COLO668 (cell line): ENCODE measurements around the gene LOXL1.
"Not testable (repeated sequence)": the region's sequence is repeated elsewhere in the genome, so short reads cannot be mapped to it uniquely, and the experiment has no call there.

Experiments
- DNase-seq: peaks from one replicate; lab custom pipeline; 2025; ENCODE audit not compliant: unreplicated experiment; lab: John Stamatoyannopoulos, UW

Gene LOXL1

GRCh38 chr15:73951601-73952000 is 25.3 kb downstream of the LOXL1 start:
- DNase-seq: no peak

DNA sequence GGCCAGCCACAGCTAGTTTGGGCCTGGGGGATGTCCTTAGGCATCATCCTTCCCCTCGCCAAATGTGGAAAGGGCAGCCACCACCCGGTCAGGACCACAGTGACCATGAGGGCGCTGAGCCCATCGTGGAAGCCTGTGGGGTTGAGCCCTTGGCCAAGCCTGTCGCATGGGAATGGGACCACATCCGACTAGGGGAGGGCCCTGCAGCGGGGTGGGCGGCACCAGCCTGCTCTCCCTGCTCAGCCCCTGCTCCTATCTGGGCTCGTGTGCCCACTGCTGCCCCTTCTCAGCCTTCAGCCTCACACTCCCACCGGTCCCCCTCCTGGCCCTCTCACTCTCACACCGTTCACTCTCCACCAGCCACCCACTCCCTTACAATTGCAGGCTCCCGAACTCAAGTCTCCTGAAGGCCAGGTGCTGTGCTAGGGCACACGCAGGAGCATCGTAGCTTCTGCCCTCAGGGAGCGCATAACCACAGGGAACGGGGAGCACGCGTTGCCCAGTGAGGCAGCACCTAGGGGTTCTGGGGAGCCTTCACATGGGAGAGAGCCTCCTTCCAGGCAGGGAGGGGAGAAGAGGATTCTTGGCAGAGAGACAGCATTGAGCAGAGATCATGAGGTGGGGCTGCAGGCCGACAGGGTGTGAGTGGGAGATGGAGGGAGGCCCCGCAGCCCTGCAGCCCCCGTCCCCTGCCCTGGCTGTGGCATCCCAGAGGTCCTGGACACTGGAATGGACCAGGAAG is 26.1 kb downstream of the LOXL1 start:
- no peak for DNase-seq

DNA sequence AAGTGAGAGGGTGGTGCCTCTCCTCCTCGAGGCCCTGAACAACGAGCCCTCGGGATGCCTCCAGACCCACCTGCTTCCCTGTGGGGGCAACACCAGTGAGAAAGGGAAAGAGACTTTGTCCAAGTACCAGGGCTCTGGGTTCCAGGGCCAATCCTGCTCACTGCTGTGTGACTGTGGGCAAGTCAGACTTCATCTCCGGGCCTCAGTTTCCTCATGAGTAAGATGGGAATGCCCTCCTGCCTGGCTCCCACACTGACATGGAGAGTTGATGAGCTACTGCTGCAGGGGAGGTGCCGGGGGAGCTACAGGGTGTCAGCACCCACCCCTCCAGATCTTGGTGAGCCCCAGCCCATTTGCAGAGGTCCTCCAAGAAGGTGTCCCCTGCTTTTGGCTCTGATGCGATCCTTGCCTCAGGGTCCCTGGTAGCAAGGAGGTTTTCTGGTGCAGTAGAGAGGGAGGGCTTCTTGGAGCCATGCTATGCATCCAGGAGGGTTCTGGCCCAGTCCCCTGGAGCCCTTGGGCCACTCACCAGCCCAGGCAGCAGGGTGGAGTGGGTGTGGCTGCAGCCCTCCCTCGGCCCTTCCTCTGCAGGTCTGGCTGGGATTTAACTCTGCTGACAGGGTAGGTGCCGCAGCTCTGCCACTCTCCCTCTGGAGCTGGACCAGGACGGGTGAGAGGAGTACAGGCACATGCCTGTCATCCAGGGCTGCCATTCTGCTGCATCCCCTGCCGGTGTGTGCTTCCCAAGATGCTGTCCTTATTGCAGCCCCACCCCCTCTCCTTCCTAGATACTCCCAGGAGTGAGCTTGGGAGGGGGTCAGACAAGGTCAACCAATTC is 26.9 kb downstream of the LOXL1 start:
- no peak for DNase-seq

DNA sequence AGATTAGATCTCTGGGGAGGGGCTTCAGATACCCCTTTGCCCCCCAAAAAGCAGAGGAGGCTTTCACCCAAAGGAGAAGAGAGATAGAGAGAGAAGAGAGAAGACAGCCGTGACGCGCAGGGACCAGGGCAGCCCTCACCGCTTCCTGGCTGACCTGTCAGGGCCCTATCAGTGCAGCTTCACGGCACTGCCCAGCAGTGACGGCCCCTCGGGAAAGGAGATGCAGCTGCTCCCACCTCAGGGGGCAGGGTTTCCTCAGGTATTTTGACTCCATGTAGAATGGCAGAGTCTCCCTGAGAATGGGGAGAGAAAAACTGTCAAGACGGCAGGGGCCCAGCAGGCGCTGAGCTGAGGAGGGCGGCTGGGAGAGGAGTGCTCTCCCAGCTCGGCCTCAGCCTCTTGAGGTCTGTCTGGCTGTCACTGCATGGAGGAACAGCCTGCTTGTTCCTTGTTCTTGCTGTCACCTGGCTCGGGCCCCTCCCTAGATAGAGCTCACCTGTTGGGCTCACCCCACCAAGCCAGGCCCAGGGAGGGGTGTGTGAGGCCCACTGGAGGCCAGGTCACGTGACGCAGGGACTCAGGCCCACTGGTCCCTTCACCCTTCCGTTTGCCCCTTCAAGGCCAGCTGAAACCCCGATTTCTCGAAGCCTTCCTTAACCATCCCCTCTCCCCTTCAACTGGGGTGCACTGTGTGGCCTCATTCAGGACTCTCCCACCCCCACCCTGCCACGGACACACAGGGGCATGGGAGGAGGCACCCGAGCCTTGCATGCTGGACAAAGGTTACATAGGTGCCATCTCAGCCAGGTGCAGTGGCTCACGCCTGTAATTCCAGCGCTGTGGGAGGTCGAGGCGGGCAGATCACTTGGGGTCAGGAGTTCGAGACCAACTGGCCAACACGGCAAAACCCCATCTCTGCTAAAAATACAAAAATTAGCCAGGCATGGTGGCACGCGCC is 28.2 kb downstream of the LOXL1 start:
- DNase-seq: no peak

DNA sequence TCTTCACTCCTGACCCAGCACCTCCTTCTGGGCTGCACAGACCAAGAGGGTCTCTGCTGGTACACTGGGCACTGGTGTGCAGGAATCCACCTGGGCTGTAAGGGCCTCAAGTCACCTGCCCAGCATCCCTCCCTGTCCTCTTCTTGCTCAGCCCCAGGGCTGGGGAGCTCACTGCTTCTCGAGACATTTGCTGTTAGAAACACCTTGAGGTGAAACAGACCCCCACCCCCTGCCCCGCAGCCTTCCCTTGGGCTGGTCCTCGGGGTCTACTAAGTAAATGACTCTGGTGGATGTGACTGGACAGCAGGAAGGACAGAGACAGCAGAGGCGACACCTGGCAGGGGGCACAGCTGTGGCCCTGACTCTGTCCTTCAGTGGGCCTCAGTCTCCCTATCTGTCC is 29.1 kb downstream of the LOXL1 start:
- no peak for DNase-seq

GRCh38 chr15:73955861-73956742 is 29.8 kb downstream of the LOXL1 start:
- DNase-seq: no peak

DNA sequence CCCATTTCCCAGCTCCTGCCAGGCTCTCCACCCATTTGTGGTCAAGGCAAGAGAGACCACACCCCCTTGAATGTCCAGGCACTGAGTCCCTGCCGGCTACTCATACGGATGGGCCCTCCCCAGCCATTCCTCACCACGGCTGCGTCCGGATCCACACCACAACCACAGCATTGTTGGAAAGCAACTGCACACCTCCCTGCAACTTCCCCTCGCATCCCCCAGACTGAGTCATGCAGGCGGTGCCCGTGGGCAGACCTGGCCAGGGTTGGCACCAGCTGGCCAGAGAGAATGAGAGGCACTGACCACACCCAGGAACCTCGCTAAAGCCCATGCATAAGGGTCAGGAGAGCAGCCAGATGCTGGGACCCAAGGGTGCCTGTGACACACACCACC is 30.5 kb downstream of the LOXL1 start:
- no peak for DNase-seq

DNA sequence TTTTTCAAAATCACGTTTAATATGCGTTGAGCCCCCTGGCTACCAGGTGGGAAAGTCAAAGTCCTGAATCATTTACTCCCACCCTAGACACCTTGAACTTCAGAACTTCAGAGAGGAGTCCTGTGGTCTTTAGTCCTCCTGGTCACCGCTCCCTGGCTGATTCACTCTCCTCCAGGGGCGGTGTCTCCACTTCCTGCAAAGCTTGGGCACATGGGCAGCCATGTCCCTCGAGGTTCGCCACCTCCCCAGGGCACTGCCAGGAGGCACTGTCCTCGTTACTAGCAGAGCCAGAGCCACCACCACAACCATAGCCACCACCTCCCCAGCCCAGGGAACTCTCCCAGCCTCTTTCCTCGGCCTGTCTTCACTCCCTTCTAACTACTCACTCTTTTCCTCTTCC is 31.0 kb downstream of the LOXL1 start:
- DNase-seq: no peak

DNA sequence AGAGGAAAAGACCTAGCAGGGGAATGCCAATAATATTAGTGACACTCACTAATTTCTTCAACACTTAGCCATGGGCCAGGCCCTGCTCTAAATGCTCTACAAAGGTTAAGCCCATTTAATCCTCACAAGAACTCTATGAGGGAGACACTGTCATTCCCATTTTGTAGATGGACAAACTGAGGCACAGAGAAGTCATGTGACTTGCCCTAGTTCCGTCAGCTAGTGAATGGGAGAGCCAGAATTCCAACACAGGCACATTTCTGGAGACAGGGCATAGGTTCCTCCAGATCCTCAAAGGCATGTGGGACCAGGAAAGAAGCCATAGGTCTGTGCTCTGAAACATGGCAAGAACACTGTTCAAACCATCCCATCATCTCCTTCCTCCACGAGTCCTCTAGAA is 31.5 kb downstream of the LOXL1 start:
- DNase-seq: no peak

- no peak for DNase-seq
Observed at GRCh38 chr15:73959012-73959581, 32.8 kb downstream of the LOXL1 start.

GRCh38 chr15:73959801-73960200 is 33.5 kb downstream of the LOXL1 start:
- no peak for DNase-seq

GRCh38 chr15:73960472-73961070 is 34.3 kb downstream of the LOXL1 start:
- DNase-seq: not testable (repeated sequence)

GRCh38 chr15:73962433-73962832 is 36.2 kb downstream of the LOXL1 start:
- no peak for DNase-seq

GRCh38 chr15:73964736-73965093 is 38.5 kb downstream of the LOXL1 start:
- DNase-seq: peak; percentile 70

DNA sequence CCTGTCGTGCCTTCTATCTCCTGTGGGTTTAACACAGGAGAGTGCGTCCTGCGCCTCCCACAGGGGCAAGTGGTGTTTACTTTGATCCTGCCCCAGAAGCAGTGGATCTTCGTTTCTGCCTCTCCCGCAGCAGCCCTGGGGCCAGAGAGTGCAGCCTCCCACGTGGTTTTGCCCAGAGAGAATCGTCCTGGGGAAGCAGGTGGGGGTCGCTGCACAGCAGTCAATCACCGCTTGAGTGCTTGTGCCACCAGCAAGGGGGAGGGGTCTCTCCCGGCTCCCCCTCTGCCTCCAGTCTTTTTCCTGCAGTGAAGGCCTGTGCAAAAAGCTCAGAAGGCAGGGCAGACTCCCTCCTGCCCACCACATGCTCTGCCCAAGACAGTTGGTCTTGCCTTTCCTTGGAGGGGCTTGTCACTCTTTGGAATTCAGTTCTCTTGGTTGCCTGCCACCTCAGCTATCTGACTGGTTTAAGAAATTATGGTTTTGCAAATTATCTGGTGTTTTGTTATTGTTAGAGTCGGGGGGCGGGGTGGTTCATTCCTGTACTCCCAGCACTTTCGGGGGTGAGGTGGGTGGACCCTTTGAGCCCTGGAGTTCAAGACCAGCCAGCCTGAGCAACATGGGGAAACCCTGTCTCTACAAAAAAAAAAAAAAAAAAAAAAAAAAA is 39.0 kb downstream of the LOXL1 start:
- DNase-seq: no peak

DNA sequence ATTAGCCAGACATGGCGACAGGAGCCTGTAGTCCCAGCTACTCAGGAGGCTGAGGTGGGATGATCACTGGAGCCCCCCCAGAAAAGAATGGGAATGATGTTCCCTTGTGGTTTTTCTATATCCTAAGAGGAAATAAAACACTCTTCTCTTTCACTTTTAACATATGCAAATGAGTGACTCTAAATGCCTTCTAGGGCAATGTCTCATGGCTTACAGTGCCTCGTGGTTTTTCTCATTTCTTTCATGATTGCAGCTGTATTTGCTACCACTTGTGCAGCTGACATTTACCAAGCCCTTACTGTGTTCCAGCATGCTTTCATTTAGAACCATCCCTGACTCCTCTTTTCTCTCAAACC is 39.5 kb downstream of the LOXL1 start:
- no peak for DNase-seq

DNA sequence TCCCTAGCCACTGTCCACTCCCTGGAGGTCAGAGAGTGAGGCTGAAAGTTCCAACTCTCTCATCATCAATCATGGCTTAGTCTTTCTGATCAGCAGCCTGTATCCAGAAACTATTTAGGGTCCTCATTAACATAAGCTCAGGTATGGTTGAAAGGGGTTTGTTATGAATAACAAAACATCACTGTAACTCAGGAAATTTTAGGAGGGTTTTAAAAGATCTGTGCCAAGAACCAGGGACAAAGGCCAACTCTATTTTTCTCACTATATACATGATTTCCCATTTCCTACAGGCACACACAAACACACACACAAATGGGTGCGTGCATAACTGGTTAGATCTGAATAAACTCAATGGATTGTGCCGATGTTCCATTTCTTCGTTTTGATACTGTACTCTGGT is 42.2 kb downstream of the LOXL1 start:
- no peak for DNase-seq

- DNase-seq: no peak
Observed at GRCh38 chr15:73969151-73969759, 43.0 kb downstream of the LOXL1 start.
